Measurements from ENCODE around the gene GDF11. TPM values are rescaled to one million over a fixed set of nuclear protein-coding genes. Genes with fewer than 3 reads are reported as not detected.

The GDF11 gene
- total RNA-seq, 1 donor from 2014 or later, result 11.6 TPM

GRCh38 chr12:55728939-55729818 lies 13.7 kb upstream of the GDF11 start, which contains the start of gene CD63:
Gene CD63 (minus strand): TSS chr12:55729009. CDS start chr12:55728341, 668 bp downstream.
- DNase-seq (ENCODE audit: extremely low spot score, unreplicated experiment), result peak; percentile 95
- H3K4me1 Mint-ChIP-seq (ENCODE audit: unreplicated experiment), result peaks cover 45% of the 10 kb centered on the region
- no peaks in the 10 kb centered on the region for H3K27me3 Mint-ChIP-seq (ENCODE audit: unreplicated experiment)
- peak within 1 kb of the TSS; percentile 87 for H3K4me3 Mint-ChIP-seq (ENCODE audit: unreplicated experiment)
- H3K9me3 Mint-ChIP-seq (ENCODE audit: unreplicated experiment), result no peaks in the 10 kb centered on the region
- no peak for TF ChIP-seq CTCF (IDR thresholded peaks at IDR 0.05)
- peaks cover 21% of the 10 kb centered on the region for H3K36me3 Mint-ChIP-seq (ENCODE audit: unreplicated experiment)
- peak within 1 kb of the TSS; percentile 98 for H3K27ac Mint-ChIP-seq (ENCODE audit: unreplicated experiment)

- H3K27ac Mint-ChIP-seq (ENCODE audit: unreplicated experiment), result peak overlapping the region; percentile 98
- TF ChIP-seq CTCF (IDR thresholded peaks at IDR 0.05), result peak; percentile 30
- H3K27me3 Mint-ChIP-seq (ENCODE audit: unreplicated experiment), result no peaks in the 10 kb centered on the region
- DNase-seq (ENCODE audit: extremely low spot score, unreplicated experiment), result no peak
- peaks cover 15% of the 10 kb centered on the region for H3K36me3 Mint-ChIP-seq (ENCODE audit: unreplicated experiment)
- H3K4me1 Mint-ChIP-seq (ENCODE audit: unreplicated experiment), result peaks cover 40% of the 10 kb centered on the region
- peak overlapping the region; percentile 87 for H3K4me3 Mint-ChIP-seq (ENCODE audit: unreplicated experiment)
- H3K9me3 Mint-ChIP-seq (ENCODE audit: unreplicated experiment), result no peaks in the 10 kb centered on the region
Observed at GRCh38 chr12:55729819-55730818, 12.8 kb upstream of the GDF11 start.

- Mint-ChIP-seq H3K36me3 (ENCODE audit: unreplicated experiment) (peaks cover 3% of the 10 kb centered on the region), H3K27me3 (ENCODE audit: unreplicated experiment) (no peaks in the 10 kb centered on the region), H3K4me3 (ENCODE audit: unreplicated experiment) (no peak overlapping the region), H3K9me3 (ENCODE audit: unreplicated experiment) (no peaks in the 10 kb centered on the region), H3K27ac (ENCODE audit: unreplicated experiment) (no peak overlapping the region), H3K4me1 (ENCODE audit: unreplicated experiment) (peaks cover 26% of the 10 kb centered on the region)
- TF ChIP-seq CTCF (IDR thresholded peaks at IDR 0.05), result no peak
- DNase-seq (ENCODE audit: extremely low spot score, unreplicated experiment), result no peak
Observed at GRCh38 chr12:55732288-55732687, 10.6 kb upstream of the GDF11 start.

- no peaks in the 10 kb centered on the region for H3K9me3 Mint-ChIP-seq (ENCODE audit: unreplicated experiment)
- H3K27ac Mint-ChIP-seq (ENCODE audit: unreplicated experiment), result no peak overlapping the region
- H3K27me3 Mint-ChIP-seq (ENCODE audit: unreplicated experiment), result no peaks in the 10 kb centered on the region
- no peak for DNase-seq (ENCODE audit: extremely low spot score, unreplicated experiment)
- no peak overlapping the region for H3K4me3 Mint-ChIP-seq (ENCODE audit: unreplicated experiment)
- no peaks in the 10 kb centered on the region for H3K36me3 Mint-ChIP-seq (ENCODE audit: unreplicated experiment)
- no peak for TF ChIP-seq CTCF (IDR thresholded peaks at IDR 0.05)
- H3K4me1 Mint-ChIP-seq (ENCODE audit: unreplicated experiment), result peaks cover 28% of the 10 kb centered on the region
Observed at GRCh38 chr12:55733021-55733555, 9.8 kb upstream of the GDF11 start.

Data from osteocyte (in vitro differentiated cells).